Measurements from ENCODE around the gene ACOT8.
"Not testable (repeated sequence)": the region's sequence is repeated elsewhere in the genome, so short reads cannot be mapped to it uniquely, and the experiment has no call there.

Gene ACOT8

DNA sequence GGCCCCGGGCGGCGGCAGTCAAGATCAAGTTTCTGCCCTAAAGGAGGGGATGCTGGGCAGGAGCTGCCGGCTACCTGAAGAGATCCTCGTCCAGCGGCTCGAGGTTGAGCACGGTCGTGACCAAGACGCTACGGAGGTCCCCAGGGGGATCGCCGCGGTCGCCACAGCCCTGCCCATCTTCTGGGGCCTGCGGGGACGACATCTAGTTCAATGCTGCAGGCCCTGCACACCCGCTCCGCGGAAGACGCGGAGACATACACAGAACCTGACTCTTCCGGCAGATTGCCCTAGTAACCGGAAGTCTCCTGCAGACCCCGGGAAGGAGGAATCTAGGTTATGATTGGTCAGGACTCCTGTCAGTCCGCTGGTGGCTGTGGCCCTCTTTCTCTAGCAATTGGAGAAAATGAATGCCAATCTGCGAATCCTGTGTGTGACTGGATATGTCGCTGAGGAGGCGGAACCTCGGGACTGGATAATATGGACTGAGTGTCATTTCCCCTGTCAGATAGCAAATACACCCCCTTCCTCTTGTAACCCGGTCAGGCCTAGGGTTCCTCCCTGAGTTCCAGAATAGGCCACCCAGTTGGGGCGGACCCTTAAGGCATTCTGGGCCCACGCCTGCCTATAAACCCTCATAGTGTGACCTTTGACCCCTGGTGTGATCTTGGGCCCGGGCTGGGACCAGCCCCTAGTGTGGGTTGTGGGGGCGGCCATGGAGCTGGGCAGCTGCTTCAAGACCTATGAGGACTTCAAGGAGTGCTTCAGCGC, at the start of gene ACOT8, which contains the start of gene ZSWIM3:
Gene ACOT8 (minus strand): TSS at position 279 of the 768 bp plus-strand sequence. CDS start 77 bp downstream, at position 202.
Gene ZSWIM3 (plus strand): TSS at position 501 of the 768 bp plus-strand sequence. CDS start 212 bp downstream, at position 713.
- Mint-ChIP-seq H3K4me3 (peak within 1 kb of the TSS; percentile 93 to 95 (median 94)), H3K27ac (peak within 1 kb of the TSS; percentile 89 to 97 (median 92)), H3K4me1 (peaks cover 49% of the 10 kb centered on the region), H3K27me3 (ENCODE audit: low read depth) (no peaks in the 10 kb centered on the region), H3K36me3 (ENCODE audit: low read depth) (peaks cover 6% of the 10 kb centered on the region), H3K9me3 (no peaks in the 10 kb centered on the region)
- TF ChIP-seq, protein P1, sequence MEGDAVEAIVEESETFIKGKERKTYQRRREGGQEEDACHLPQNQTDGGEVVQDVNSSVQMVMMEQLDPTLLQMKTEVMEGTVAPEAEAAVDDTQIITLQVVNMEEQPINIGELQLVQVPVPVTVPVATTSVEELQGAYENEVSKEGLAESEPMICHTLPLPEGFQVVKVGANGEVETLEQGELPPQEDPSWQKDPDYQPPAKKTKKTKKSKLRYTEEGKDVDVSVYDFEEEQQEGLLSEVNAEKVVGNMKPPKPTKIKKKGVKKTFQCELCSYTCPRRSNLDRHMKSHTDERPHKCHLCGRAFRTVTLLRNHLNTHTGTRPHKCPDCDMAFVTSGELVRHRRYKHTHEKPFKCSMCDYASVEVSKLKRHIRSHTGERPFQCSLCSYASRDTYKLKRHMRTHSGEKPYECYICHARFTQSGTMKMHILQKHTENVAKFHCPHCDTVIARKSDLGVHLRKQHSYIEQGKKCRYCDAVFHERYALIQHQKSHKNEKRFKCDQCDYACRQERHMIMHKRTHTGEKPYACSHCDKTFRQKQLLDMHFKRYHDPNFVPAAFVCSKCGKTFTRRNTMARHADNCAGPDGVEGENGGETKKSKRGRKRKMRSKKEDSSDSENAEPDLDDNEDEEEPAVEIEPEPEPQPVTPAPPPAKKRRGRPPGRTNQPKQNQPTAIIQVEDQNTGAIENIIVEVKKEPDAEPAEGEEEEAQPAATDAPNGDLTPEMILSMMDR (IDR thresholded peaks at IDR 0.05; ENCODE audit: unreplicated experiment in 3 of 3), result no peak

DNA sequence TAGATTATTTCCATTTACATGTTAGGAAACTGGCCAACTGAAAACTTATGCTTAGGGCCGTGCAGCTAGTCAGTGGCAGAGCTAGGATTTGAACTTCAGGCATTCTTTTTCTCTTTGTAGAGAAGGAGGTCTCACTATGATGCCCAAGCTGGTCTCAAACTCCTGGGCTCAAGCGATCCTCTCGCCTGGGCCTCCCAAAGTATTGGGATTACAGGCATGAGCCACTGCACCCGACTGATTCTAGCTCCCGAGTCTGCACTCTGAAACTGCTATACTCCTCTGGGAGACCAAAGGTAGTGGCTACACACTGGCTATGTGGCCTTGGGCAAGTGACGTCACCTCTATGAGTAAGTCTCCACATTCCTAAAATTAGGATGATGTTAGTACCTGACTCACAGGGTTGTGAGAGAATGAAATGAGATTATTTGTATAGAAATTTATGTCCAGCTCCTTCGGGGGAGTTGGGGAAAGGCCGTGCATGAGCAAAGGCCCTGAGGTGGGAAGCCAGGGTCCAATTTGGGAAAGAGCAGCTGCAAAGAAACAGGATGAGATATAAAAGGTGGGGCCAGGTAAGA, 48.4 kb upstream of the ACOT8 start:
- no peak overlapping the region for H3K4me3 Mint-ChIP-seq
- H3K27ac Mint-ChIP-seq, result no peak overlapping the region
- H3K9me3 Mint-ChIP-seq, result no peaks in the 10 kb centered on the region
- peaks cover 41% of the 10 kb centered on the region for H3K36me3 Mint-ChIP-seq (ENCODE audit: low read depth)
- peaks cover 3% of the 10 kb centered on the region for H3K4me1 Mint-ChIP-seq
- TF ChIP-seq, protein P1 (IDR thresholded peaks at IDR 0.05; ENCODE audit: unreplicated experiment in 3 of 3), result no peak
- H3K27me3 Mint-ChIP-seq (ENCODE audit: low read depth), result no peaks in the 10 kb centered on the region

DNA sequence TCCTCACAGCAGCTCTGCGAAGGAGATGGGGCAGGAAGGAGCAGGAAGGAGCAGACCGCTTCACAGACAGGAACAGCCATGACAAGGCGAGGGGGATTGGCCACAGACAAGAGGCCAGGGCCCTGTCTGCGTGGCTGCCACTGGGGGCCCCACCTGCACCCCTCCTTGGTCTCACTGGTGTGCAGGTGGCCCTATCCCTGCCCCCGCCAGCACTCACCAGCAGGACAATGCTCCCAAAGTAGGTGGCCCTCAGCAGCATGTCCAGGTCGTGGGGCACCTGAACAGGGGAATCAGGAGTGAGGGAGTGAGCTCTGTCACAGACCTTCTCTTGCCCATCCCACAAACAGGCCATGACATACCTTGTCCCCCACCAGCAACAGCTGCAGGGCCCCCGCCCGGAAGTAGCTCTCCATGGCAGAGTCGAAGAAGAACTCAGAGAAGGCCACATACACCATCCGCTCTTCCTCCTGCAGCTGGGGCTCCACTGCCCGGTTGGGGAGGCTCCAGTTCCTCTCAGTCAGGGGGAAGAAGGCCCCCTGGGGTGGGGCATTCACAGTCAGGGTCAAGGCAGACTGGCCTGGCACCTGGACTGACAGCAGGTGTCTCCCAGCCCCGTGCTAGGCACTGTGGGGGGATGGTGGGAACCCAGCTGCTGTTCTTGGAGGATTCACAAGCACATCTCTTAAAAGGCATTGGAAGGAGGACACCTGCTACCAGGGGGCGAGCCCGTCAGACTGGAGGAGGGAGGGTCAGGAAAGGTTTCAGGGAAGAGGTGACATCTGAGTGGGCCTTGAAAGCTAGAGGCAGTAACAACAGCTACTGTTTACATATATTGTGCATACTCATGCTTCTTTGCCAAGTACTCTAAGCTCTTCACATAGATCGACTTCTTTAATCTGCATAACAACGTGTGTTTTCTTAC, 47.7 kb upstream of the ACOT8 start:
- H3K36me3 Mint-ChIP-seq (ENCODE audit: low read depth), result peaks cover 39% of the 10 kb centered on the region
- TF ChIP-seq, protein P1 (IDR thresholded peaks at IDR 0.05; ENCODE audit: unreplicated experiment in 3 of 3), result no peak
- no peak overlapping the region for H3K27ac Mint-ChIP-seq
- H3K9me3 Mint-ChIP-seq, result no peaks in the 10 kb centered on the region
- H3K27me3 Mint-ChIP-seq (ENCODE audit: low read depth), result no peaks in the 10 kb centered on the region
- H3K4me1 Mint-ChIP-seq, result no peaks in the 10 kb centered on the region
- no peak overlapping the region for H3K4me3 Mint-ChIP-seq

DNA sequence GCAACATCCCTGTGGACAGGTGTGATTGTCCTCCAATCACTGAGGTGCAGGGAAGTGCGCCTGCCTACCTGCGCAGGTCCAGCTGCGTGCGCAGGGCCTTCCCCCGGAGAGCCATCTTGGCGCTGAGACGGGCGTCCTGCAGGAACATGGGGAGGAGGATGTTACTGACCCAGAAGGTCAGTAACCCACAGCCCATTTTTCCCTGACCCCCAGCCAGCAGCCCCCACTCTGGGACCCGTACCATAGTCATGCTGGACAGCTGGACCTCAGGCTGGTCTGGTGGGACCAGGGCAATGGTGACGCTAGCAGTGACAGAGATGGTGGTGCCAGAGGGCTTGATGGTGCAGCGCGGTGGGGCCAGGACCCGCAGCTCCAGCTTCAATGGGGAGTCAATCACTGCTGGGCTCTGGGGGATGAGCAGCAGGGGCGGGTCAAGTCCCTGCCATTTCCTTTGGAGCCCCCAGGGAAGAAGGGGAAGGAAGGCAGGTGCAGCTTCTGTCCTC, 45.1 kb upstream of the ACOT8 start:
- H3K4me3 Mint-ChIP-seq, result no peak overlapping the region
- peaks cover 40% of the 10 kb centered on the region for H3K36me3 Mint-ChIP-seq (ENCODE audit: low read depth)
- no peaks in the 10 kb centered on the region for H3K27me3 Mint-ChIP-seq (ENCODE audit: low read depth)
- no peak overlapping the region for H3K27ac Mint-ChIP-seq
- H3K4me1 Mint-ChIP-seq, result no peaks in the 10 kb centered on the region
- TF ChIP-seq, protein P1 (IDR thresholded peaks at IDR 0.05; ENCODE audit: unreplicated experiment in 3 of 3), result no peak
- no peaks in the 10 kb centered on the region for H3K9me3 Mint-ChIP-seq

DNA sequence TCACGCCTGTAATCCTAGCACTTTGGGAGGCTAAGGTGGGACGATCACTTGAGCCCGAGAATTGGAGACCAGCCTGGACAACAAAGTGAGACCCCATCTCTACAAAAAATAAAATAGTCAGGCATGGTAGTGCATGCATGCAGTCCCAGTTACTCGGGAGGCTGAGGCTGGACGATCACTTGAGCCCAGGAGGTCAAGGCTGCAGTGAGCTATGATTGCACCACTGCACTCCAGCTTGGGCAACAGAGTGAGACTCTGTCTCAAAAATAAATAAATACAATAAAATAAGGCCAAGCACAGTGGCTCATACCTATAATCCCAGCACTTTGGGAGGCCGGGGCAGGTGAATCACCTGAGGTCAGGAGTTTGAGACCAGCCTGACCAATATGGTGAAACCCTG, 44.1 kb upstream of the ACOT8 start:
- not testable (repeated sequence) for H3K4me3 Mint-ChIP-seq; H3K27ac Mint-ChIP-seq; H3K4me1 Mint-ChIP-seq; H3K27me3 Mint-ChIP-seq (ENCODE audit: low read depth); H3K9me3 Mint-ChIP-seq
- H3K36me3 Mint-ChIP-seq (ENCODE audit: low read depth), result peaks cover 44% of the 10 kb centered on the region

All from nephron (organoid).